SJSA1 (cell line): ENCODE measurements around the gene RAB19. TPM values are rescaled to one million over a fixed set of nuclear protein-coding genes. Genes with fewer than 3 reads are reported as not detected.

ENCODE experiments used
- DNase-seq, 2 experiments: peaks; one replicate each; pipeline ENCODE4 v3.0.0-alpha.2; 2015 to 2020; ENCODE audit warnings: low spot score in 2 of 2, low read depth in 1 of 2
- H3K27ac ChIP-seq: fragments of 250-450 bp; sonication (Bioruptor Pico); 2 replicates; pipeline ENCODE4 v1.5.1; 2020; ENCODE audit warnings: mild to moderate bottlenecking, moderate library complexity
- H3K27me3 ChIP-seq: fragments of 250-450 bp; sonication (Bioruptor Pico); replicated peaks from 2 replicates; pipeline ENCODE4 v1.5.1; 2020; ENCODE audit warnings: mild to moderate bottlenecking, moderate library complexity
- H3K36me3 ChIP-seq: fragments of 250-450 bp; sonication (Bioruptor Pico); 2 replicates; pipeline ENCODE4 v1.5.1; 2020; ENCODE audit warnings: mild to moderate bottlenecking
- H3K4me1 ChIP-seq: fragments of 250-450 bp; sonication (Bioruptor Pico); replicated peaks from 2 replicates; pipeline ENCODE4 v1.6.1; 2021; ENCODE audit warnings: mild to moderate bottlenecking
- H3K4me3 ChIP-seq: fragments of 250-450 bp; sonication (Bioruptor Pico); 2 replicates; pipeline ENCODE4 v1.5.1; 2020; ENCODE audit warnings: mild to moderate bottlenecking
- H3K9me3 ChIP-seq: fragments of 250-450 bp; sonication (Bioruptor Pico); replicated peaks from 2 replicates; pipeline ENCODE4 v1.5.1; 2020; ENCODE audit warnings: mild to moderate bottlenecking
- total RNA-seq: library from RNA; depleted of rRNA; stranded (reverse); fragments of >200 nt; shearing (Covaris generic); gene quantifications from 2 replicates; pipeline ENCODE4 v1.2.3, GENCODE V29; 2014; rRNA removed

Gene RAB19, protein sequence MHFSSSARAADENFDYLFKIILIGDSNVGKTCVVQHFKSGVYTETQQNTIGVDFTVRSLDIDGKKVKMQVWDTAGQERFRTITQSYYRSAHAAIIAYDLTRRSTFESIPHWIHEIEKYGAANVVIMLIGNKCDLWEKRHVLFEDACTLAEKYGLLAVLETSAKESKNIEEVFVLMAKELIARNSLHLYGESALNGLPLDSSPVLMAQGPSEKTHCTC
- total RNA-seq = not detected in 2 replicates

GRCh38 chr7:140403878-140404564 lies at the start of gene RAB19:
RAB19 (plus strand) TSS chr7:140404058; CDS start chr7:140407647, 3,589 bp downstream.
- Histone ChIP-seq H3K27me3 (0 out of 2 replicates have a peak, but pooled peaks cover 2% of the 10 kb centered on the region), H3K36me3 (no peaks in the 10 kb centered on the region), H3K27ac (no peak within 1 kb of the TSS), H3K9me3 (no peaks in the 10 kb centered on the region), H3K4me1 (no peaks in the 10 kb centered on the region), H3K4me3 (no peak within 1 kb of the TSS)
- DNase-seq = no peak

DNA sequence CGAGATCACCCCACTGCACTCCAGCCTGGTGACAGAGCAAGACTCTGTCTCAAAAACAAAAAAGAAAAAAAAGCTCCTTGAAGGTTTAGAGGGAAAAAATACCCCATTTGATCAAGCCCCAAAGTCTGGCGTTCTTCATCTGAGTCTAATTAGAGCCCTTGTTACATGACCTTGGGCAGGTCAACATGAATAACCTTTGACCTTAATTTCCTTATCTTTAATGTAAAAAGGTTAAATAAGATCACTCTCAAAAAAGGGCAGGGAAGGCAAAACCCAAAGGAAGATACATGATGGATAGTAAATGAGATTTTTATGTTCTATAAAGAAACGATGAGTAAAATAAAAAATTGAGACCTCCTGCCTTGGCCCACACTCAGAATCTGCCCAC lies 45.8 kb upstream of the RAB19 start:
- H3K9me3 ChIP-seq = no peaks in the 10 kb centered on the region
- no peaks in the 10 kb centered on the region for H3K27me3 ChIP-seq
- no peak for DNase-seq
- no peaks in the 10 kb centered on the region for H3K4me1 ChIP-seq
- peaks cover 16% of the 10 kb centered on the region for H3K36me3 ChIP-seq
- H3K27ac ChIP-seq = no peak overlapping the region
- no peak overlapping the region for H3K4me3 ChIP-seq

DNA sequence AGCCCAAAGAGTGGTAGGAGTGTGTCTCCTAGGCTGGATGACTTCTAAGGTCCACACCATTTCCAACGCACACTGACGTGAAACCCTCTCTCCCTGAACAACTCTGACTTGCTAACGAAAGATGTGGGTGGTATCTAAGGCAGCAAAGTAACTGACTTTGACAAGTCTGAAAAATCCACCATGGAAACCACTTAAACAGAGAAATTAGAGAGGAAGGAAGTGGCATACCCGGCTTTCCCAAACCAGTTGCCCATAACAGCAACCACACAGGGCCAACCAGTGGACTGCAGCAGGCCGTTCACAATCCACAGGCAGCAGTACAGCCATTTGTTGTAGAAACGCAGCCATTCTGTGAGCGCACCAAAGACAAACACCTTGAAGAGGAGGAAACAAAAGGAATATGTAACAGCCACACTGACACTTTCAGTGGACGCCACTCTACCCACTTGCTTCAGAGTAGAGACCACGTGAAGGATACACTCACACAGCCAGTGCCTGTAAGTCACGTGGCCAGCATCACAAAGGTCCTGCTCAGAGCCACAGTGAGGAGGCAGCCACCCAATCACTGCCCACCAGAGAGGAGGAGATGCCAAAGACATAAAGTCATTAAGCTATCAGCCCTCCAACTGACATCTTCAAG lies 45.3 kb upstream of the RAB19 start:
- Histone ChIP-seq H3K4me3 (no peak overlapping the region), H3K9me3 (no peaks in the 10 kb centered on the region), H3K36me3 (peaks cover 16% of the 10 kb centered on the region), H3K27ac (no peak overlapping the region), H3K4me1 (no peaks in the 10 kb centered on the region), H3K27me3 (no peaks in the 10 kb centered on the region)
- DNase-seq = no peak

DNA sequence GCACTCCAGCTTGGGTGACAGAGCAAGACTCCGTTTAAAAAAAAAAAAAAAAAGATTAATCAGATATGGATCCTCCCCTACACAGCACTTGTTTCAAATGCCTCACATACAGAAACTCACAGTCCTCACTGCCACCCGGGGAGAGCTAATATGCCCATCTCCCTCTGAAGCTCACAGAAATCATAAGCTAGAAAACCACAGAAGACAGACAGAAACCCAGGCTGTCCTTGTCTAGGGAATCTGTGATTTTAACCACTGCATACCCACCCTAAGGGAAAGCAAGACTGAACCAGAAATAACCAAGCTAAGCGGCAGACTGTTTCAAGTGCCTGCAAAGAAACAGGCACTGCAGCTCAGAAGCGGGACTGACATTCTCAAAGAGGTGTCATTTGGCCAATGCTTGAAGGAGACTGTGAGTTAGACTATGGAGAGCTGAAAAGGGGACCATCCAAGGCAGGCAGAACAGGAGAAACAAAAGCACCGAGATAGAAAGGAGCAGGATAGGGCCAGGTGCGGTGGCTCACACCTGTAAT lies 43.1 kb upstream of the RAB19 start:
- DNase-seq = no peak
- Histone ChIP-seq H3K27me3 (no peaks in the 10 kb centered on the region), H3K36me3 (peaks cover 8% of the 10 kb centered on the region), H3K9me3 (no peaks in the 10 kb centered on the region), H3K4me1 (no peaks in the 10 kb centered on the region), H3K4me3 (no peak overlapping the region), H3K27ac (no peak overlapping the region)

DNA sequence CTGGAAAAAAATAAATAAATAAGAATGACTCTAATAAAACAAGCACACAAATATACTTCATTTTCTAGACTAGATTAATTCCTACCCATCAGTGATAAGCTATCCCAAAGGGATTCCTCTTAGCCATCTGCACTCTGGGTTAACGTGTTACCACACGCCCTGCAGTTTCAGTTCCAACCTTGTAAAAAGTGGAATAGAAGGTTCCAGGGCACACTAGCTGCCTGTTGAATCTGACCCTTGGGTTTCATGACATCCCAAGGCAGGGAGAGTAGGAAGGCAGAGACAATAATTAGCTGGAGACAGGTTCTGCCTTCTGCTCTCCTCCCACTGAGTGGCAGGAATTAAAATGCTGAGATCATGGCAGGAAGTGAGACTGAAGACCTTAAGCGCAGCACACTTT lies 39.0 kb upstream of the RAB19 start:
- no peak overlapping the region for H3K27ac ChIP-seq
- DNase-seq = no peak
- no peaks in the 10 kb centered on the region for H3K4me1 ChIP-seq

GRCh38 chr7:140367528-140367927 lies 36.3 kb upstream of the RAB19 start:
- Histone ChIP-seq H3K4me1 (no peaks in the 10 kb centered on the region), H3K9me3 (no peaks in the 10 kb centered on the region), H3K4me3 (no peak overlapping the region), H3K27me3 (no peaks in the 10 kb centered on the region), H3K36me3 (peaks cover 2% of the 10 kb centered on the region; the same call in 1 of the 2 replicates), H3K27ac (no peak overlapping the region)
- DNase-seq = no peak

More for the DNA sequence above, 39.0 kb upstream of the RAB19 start:
- H3K36me3 ChIP-seq = peaks cover 2% of the 10 kb centered on the region; the same call in 1 of the 2 replicates
- H3K4me3 ChIP-seq = no peak overlapping the region
- no peaks in the 10 kb centered on the region for H3K27me3 ChIP-seq
- H3K9me3 ChIP-seq = no peaks in the 10 kb centered on the region

DNA sequence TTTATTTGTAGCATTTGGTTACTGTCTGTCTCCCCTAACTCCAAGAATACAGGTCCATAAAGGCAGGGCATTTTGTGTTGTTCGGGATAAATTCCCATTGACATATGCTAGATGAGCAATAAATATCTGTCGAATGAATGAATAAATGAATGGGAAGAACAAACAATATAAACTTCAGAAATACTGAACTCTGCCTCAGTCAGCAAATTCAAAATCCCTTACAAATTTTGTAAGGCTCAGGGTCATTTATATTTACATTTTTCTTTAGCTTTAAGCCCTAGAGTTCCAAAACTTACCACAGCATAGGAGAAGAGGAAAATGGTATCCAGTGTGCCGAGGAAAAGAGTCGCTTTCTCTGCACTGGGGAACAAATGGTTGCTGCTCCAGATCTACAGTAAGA lies 34.6 kb upstream of the RAB19 start:
- H3K4me1 ChIP-seq = no peaks in the 10 kb centered on the region
- peaks cover 1% of the 10 kb centered on the region; the same call in 1 of the 2 replicates for H3K36me3 ChIP-seq
- no peak overlapping the region for H3K27ac ChIP-seq
- H3K9me3 ChIP-seq = no peaks in the 10 kb centered on the region
- no peaks in the 10 kb centered on the region for H3K27me3 ChIP-seq
- no peak for DNase-seq
- H3K4me3 ChIP-seq = no peak overlapping the region

DNA sequence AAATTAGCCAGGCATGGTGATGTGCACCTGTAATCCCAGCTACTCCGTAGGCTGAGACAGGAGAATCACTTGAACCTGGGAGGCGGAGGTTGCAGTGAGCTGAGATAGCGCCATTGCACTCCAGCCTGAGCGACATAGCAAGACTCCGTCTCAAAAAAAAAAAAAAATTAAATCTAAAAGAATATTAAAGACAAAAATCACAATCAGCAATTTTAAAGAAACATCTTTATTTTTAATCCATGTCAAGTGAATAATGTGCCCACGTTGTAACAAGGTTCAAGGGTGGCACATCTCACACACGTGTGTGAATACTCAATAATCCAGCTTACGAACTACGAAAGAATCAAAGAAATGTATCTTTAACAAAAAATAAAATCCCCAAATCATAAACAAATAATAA lies 28.5 kb upstream of the RAB19 start:
- H3K4me3 ChIP-seq = no peak overlapping the region
- peaks cover 10% of the 10 kb centered on the region for H3K36me3 ChIP-seq
- no peaks in the 10 kb centered on the region for H3K4me1 ChIP-seq
- H3K9me3 ChIP-seq = no peaks in the 10 kb centered on the region
- H3K27me3 ChIP-seq = no peaks in the 10 kb centered on the region
- no peak overlapping the region for H3K27ac ChIP-seq
- DNase-seq = no peak

DNA sequence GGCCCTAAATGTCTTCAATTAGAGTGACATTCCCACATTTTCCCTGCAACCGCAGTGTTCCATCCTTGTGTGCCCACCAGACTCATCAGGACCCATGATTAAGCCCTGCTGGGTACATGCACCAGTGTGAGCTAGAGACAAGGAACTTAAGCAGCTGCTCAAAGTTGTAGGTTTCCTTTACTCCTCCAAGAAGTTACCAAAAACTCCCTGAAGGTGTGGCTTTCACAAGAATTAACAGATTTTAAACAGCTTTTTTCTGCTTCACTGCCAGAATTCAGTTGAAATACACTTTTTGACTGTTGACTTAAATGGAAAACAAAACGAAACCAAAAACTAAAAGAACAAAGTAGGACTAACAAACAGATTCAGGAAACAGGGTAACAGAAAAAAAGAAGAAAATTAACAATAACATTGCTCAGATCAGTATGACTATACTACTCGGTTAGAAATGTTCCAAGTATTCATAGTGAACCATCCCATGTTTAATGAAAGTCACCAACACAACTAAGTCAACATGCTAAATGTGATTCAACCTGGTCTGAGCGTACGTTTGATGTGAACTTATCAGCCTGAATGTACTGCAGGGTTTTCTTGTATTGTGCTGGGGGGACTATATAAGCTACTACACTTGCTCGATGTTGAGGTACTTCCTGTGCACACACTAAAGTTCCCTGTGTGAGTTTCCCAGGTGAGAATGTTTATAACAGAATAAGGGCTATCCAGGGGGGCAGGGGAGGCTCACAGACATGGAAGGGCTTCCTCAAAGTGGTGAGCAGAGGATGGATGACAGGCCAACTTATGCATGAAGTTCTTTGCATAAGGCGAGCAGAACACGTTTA lies 27.7 kb upstream of the RAB19 start:
- H3K27ac ChIP-seq = no peak overlapping the region
- H3K4me1 ChIP-seq = no peaks in the 10 kb centered on the region
- H3K9me3 ChIP-seq = no peaks in the 10 kb centered on the region
- peaks cover 10% of the 10 kb centered on the region for H3K36me3 ChIP-seq
- no peak for DNase-seq
- H3K27me3 ChIP-seq = no peaks in the 10 kb centered on the region
- no peak overlapping the region for H3K4me3 ChIP-seq

DNA sequence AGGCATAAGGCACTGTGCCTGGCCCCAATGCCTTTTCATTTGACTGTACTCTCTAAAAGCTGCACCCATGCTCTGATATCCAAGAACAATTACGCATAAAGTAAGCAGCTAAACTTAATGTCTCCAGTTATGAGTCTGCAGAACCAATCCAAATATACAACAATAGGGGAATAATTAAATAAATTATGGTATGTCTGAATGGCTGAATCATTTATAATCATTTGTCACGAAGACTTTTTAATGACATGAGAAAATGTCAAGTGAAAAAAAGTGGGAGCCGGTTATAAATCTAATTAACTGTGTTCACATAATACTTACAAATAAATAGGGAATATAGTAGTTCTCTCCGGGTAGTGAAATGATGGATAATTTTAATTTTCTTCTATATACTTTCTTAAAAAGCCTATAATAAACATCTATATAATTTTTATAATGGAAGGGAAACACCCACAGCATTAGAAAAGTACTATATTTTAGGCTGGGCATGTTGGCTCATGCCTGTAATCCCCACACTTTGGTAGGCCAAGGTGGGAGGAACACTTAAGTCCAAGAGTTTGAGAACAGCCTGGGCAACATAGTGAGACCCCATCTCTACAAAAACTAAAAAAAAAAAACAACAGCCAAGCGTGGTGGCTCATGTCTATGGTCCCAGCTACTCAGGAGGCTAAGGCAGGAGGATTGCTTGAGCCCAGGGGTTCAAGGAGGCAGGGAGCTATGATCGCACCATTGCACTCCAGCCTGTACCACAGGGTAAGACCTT lies 19.7 kb upstream of the RAB19 start:
- Histone ChIP-seq H3K4me3 (no peak overlapping the region), H3K27me3 (no peaks in the 10 kb centered on the region), H3K27ac (no peak overlapping the region), H3K36me3 (peaks cover 9% of the 10 kb centered on the region), H3K9me3 (no peaks in the 10 kb centered on the region), H3K4me1 (peaks cover 8% of the 10 kb centered on the region)
- no peak for DNase-seq

DNA sequence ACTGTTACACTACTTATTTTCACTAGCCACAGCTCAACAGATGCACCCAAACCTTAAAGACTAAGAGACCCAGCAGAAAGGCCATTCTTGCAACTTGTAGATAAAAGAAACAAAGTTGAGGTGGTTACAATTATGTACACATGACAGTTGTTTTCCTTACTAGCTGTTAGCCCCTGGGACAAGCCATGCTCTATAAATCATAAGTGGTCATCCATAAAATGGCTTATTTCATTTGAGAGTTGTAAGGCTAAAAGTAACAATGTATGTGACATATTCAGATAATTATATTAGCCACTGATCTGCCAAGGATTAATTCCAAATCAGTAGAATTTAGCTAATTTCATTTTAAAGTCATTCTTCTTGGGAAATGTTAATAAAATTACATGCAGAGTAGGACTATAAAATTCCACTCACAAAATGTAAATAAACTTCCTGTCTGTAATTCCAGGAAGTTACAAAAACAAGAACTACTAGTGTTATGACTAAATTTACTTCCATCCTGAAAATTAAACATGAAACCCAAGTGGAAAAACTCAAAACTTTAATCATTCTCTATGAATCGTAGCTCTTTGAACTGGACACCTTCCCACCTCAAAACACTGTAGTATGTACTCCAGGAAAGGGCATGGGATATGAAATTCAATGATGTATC lies 18.8 kb upstream of the RAB19 start:
- Histone ChIP-seq H3K4me1 (peaks cover 8% of the 10 kb centered on the region), H3K27me3 (no peaks in the 10 kb centered on the region), H3K9me3 (no peaks in the 10 kb centered on the region), H3K4me3 (no peak overlapping the region), H3K36me3 (peaks cover 6% of the 10 kb centered on the region), H3K27ac (no peak overlapping the region)
- no peak for DNase-seq

DNA sequence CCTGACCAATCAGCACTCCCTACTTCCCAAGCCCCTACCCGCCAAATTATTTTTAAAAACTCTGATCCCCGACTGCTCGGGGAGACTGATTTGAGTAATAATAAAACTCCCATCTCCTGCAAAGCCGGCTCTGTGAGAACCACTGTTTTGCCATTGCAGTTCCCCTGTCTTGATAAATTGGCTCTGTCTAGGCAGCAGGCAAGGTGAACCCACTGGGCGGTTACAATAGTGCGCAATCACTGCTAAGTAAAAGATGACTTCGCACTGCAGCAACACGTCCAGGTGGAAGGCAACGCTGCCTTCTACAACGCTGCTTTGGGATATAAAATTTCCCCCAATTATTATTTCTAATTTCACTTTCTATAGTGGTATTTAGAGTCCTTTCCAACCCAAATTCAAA lies 14.4 kb upstream of the RAB19 start:
- Histone ChIP-seq H3K4me3 (no peak overlapping the region), H3K27me3 (no peaks in the 10 kb centered on the region), H3K9me3 (no peaks in the 10 kb centered on the region), H3K4me1 (peaks cover 8% of the 10 kb centered on the region), H3K36me3 (no peaks in the 10 kb centered on the region), H3K27ac (no peak overlapping the region)
- no peak for DNase-seq
